ENCODE data around the gene CARD11. TPM values are rescaled to one million over a fixed set of nuclear protein-coding genes. Genes with fewer than 3 reads are reported as not detected.

The CARD11 gene
- polyA plus RNA-seq, 1 experiment = 1.2 TPM

DNA sequence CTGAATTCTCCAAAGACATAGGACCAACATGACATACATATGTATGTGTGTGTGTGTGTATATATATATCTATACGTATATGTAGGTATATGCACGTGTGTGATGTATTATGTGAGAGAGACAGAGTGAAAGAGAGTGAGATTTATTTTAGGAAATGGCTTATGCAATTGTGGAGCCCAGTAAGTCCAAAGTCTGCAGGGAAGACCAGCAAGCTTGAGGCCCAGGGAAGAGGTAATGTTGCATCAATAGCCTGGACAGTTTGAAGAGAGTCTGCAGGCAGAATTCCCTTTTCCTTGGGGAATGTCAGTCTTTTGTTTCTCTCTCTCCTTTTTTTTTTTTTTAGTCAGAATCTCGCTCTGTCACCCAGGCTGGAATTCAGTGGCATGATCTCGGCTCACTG, 33.0 kb upstream of the CARD11 start:
- Histone ChIP-seq H3K4me3 (ENCODE audit: low read depth, low read length) (no peak overlapping the region), H3K9me3 (ENCODE audit: control insufficient read depth, insufficient read depth, low read length) (peaks cover 9% of the 10 kb centered on the region), H3K27me3 (ENCODE audit: control insufficient read depth, insufficient read depth, low read length) (peaks cover 3% of the 10 kb centered on the region), H3K27ac (ENCODE audit: low read depth, low read length) (no peak overlapping the region)
- TF ChIP-seq, protein P1, sequence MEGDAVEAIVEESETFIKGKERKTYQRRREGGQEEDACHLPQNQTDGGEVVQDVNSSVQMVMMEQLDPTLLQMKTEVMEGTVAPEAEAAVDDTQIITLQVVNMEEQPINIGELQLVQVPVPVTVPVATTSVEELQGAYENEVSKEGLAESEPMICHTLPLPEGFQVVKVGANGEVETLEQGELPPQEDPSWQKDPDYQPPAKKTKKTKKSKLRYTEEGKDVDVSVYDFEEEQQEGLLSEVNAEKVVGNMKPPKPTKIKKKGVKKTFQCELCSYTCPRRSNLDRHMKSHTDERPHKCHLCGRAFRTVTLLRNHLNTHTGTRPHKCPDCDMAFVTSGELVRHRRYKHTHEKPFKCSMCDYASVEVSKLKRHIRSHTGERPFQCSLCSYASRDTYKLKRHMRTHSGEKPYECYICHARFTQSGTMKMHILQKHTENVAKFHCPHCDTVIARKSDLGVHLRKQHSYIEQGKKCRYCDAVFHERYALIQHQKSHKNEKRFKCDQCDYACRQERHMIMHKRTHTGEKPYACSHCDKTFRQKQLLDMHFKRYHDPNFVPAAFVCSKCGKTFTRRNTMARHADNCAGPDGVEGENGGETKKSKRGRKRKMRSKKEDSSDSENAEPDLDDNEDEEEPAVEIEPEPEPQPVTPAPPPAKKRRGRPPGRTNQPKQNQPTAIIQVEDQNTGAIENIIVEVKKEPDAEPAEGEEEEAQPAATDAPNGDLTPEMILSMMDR (IDR thresholded peaks at IDR 0.05; ENCODE audit: low read depth, low read length) = no peak
- DNase-seq (ENCODE audit: low read depth, low spot score) = no peak
- ChIA-PET POLR2A (no interaction called here), CTCF (no interaction called here)

DNA sequence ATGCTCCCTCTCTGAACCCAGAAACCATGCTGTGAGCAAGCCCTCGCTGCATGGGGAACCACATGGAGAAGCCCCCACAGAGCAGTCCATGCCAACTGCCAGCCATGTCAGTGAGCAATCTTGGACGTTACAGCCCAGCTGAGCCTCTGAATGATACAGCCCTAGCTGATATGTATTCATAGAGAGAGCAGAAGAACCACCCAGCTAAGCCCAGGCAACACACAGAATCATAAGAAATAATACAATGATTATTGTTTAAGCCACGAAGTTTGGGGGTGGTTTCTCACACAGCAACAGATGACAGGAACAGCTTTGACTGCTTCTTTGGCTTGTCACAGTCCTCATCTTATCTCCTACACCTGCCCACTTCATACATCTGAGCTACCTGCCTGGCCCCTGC, 32.5 kb upstream of the CARD11 start:
- POLR2A ChIA-PET = no interaction called here
- CTCF ChIA-PET = interaction anchor here (0.9 to 1.1 kb wide), 2 partner anchors 10 to 17 kb away, joined by 3 read pairs; no protein-coding TSS in a partner anchor
- DNase-seq (ENCODE audit: low read depth, low spot score) = no peak

DNA sequence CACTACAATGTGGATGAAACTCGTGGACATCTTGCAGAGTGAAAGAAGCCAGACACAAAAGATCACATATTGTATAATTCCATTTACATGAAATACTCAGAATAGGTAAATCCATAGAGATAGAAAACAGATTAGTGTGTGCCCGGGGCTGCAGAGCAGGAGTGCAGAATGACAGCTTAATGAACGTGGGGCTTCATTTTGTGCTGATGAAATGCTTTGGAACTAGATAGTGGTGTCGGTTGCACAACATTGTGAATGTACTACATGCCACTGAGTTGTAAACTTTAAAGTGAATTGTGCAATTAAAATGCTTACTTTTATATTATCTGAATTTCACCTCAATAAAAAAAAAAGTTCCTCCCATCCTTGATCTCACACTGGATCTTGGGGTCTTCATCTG, 31.8 kb upstream of the CARD11 start:
- CTCF ChIA-PET = interaction anchor here (0.9 to 1.4 kb wide), 3 partner anchors 9 to 17 kb away, joined by 3 to 4 read pairs (median 3); no protein-coding TSS in a partner anchor
- no peak for DNase-seq (ENCODE audit: low read depth, low spot score)
- TF ChIP-seq, protein P1 (IDR thresholded peaks at IDR 0.05; ENCODE audit: low read depth, low read length) = no peak
- Histone ChIP-seq H3K27ac (ENCODE audit: low read depth, low read length) (no peak overlapping the region), H3K9me3 (ENCODE audit: control insufficient read depth, insufficient read depth, low read length) (peaks cover 9% of the 10 kb centered on the region), H3K27me3 (ENCODE audit: control insufficient read depth, insufficient read depth, low read length) (peaks cover 3% of the 10 kb centered on the region), H3K4me3 (ENCODE audit: low read depth, low read length) (no peak overlapping the region)
- POLR2A ChIA-PET = no interaction called here

More for the DNA sequence above, 32.5 kb upstream of the CARD11 start:
- TF ChIP-seq, protein P1 (IDR thresholded peaks at IDR 0.05; ENCODE audit: low read depth, low read length) = no peak
- Histone ChIP-seq H3K27me3 (ENCODE audit: control insufficient read depth, insufficient read depth, low read length) (peaks cover 3% of the 10 kb centered on the region), H3K27ac (ENCODE audit: low read depth, low read length) (no peak overlapping the region), H3K9me3 (ENCODE audit: control insufficient read depth, insufficient read depth, low read length) (peaks cover 9% of the 10 kb centered on the region), H3K4me3 (ENCODE audit: low read depth, low read length) (no peak overlapping the region)

DNA sequence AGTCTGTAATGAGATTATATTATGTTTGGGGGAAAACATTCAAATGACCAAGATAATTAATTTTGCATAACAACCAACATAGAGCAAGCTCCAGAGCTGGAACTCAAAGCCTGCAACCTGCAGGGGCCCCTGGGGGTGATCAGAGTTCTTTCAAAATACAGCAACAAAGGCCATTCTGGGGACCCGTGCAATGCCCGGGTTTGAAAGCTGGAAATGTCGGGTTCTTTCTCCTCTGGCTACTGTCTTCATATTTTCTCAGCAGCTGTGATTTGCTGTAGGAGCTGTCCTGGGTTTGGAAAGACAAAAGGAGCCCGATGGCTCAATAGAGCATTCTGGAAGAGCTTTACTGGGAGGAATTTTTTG, 30.8 kb upstream of the CARD11 start:
- Histone ChIP-seq H3K9me3 (ENCODE audit: control insufficient read depth, insufficient read depth, low read length) (peaks cover 9% of the 10 kb centered on the region), H3K27me3 (ENCODE audit: control insufficient read depth, insufficient read depth, low read length) (peaks cover 3% of the 10 kb centered on the region), H3K4me3 (ENCODE audit: low read depth, low read length) (no peak overlapping the region), H3K27ac (ENCODE audit: low read depth, low read length) (no peak overlapping the region)
- ChIA-PET POLR2A (no interaction called here), CTCF (interaction anchor here (1.4 kb wide), 1 partner anchor 9 kb away, joined by 4 read pairs; no protein-coding TSS in a partner anchor)
- TF ChIP-seq, protein P1 (IDR thresholded peaks at IDR 0.05; ENCODE audit: low read depth, low read length) = no peak
- no peak for DNase-seq (ENCODE audit: low read depth, low spot score)

DNA sequence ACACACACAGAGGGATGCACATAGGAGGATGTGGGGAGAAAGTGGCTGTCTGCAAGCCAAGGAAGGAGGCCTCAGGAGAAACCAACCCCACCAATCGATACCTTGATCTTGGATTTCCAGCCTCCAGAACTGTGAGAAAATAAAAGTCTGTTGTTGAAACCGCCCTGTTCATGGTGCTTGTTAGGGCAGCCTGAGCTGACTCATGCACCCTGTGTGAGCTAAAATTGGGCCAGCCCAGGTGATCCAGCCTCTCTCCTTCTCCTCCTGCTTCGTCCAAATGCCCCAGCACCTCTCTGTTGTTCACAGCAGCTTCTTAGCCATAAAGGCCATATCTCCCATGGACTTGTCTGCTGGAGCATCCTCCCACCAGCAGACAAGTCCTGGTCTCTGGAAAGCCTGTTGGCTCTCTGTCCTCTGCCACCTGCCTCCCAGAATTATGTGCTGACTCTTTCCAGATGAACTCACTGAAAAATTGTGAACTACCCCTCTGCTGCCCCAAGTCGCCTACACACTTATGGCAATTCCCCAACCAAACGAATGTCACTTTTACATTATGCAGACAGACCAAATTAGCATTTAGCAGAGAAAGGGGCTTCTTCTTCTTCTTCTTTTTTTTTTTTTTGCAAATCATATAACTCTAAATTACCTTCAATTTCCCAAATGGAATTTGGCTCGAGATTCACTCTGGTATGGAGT, 30.2 kb upstream of the CARD11 start:
- H3K4me3 ChIP-seq (ENCODE audit: low read depth, low read length) = no peak overlapping the region
- peaks cover 3% of the 10 kb centered on the region for H3K27me3 ChIP-seq (ENCODE audit: control insufficient read depth, insufficient read depth, low read length)
- TF ChIP-seq, protein P1 (IDR thresholded peaks at IDR 0.05; ENCODE audit: low read depth, low read length) = no peak
- POLR2A ChIA-PET = no interaction called here
- CTCF ChIA-PET = no interaction called here
- no peak for DNase-seq (ENCODE audit: low read depth, low spot score)
- H3K9me3 ChIP-seq (ENCODE audit: control insufficient read depth, insufficient read depth, low read length) = peaks cover 9% of the 10 kb centered on the region
- H3K27ac ChIP-seq (ENCODE audit: low read depth, low read length) = no peak overlapping the region
